Trophoblast cell (in vitro differentiated cells and primary cell): ENCODE measurements around the gene ME3.

Source experiments
- DNase-seq, 2 donors: peaks; one replicate each; pipeline ENCODE4 v3.0.0-alpha.2; 2016
- H2AFZ ChIP-seq: 2 replicates; pipeline ENCODE4 v1.6.1; 2013; ENCODE audit warnings: low read length, moderate library complexity, mild to moderate bottlenecking; ENCODE audit not compliant: insufficient read depth, poor library complexity
- H2AK5ac ChIP-seq: 2 replicates; pipeline ENCODE4 v1.6.1; 2013; ENCODE audit warnings: mild to moderate bottlenecking, low read length
- H2BK120ac ChIP-seq: 2 replicates; pipeline ENCODE4 v1.6.1; 2013; ENCODE audit warnings: low read length, mild to moderate bottlenecking, moderate library complexity; ENCODE audit not compliant: insufficient read depth, poor library complexity
- H2BK12ac ChIP-seq: 2 replicates; pipeline ENCODE4 v1.6.1; 2013; ENCODE audit warnings: mild to moderate bottlenecking, low read length, moderate library complexity
- H2BK5ac ChIP-seq: 2 replicates; pipeline ENCODE4 v1.6.1; 2013; ENCODE audit warnings: low read length, low read depth, moderate library complexity, mild to moderate bottlenecking; ENCODE audit not compliant: poor library complexity
- H3K14ac ChIP-seq: 2 replicates; pipeline ENCODE4 v1.6.1; 2013; ENCODE audit warnings: mild to moderate bottlenecking, low read length
- H3K18ac ChIP-seq: 2 replicates; pipeline ENCODE4 v1.6.1; 2013; ENCODE audit warnings: mild to moderate bottlenecking, low read length
- H3K23ac ChIP-seq: 2 replicates; pipeline ENCODE4 v1.6.1; 2013; ENCODE audit warnings: low read length
- H3K27ac ChIP-seq: 2 replicates; pipeline ENCODE4 v1.5.1; 2013; ENCODE audit warnings: low read depth, mild to moderate bottlenecking, inconsistent platforms, low read length, moderate library complexity
- H3K27me3 ChIP-seq: 2 replicates; pipeline ENCODE4 v1.6.1; 2013; ENCODE audit warnings: inconsistent platforms, mild to moderate bottlenecking, low read length, moderate library complexity; ENCODE audit not compliant: insufficient read depth
- H3K36me3 ChIP-seq, 2 experiments: 1 replicate in 1 of 2; 2 replicates in 1 of 2; pipeline ENCODE4 v1.6.1; 2013; ENCODE audit warnings: low read length in 2 of 2, mild to moderate bottlenecking in 2 of 2, moderate library complexity in 1 of 2; ENCODE audit not compliant: insufficient read depth in 2 of 2, control insufficient read depth in 1 of 2
- H3K4ac ChIP-seq: 2 replicates; pipeline ENCODE4 v1.6.1; 2013; ENCODE audit warnings: low read depth, mild to moderate bottlenecking, low read length, moderate library complexity
- H3K4me1 ChIP-seq, 2 experiments: 1 replicate in 1 of 2; 2 replicates in 1 of 2; pipeline ENCODE4 v1.6.1; 2013; ENCODE audit warnings: low read length in 2 of 2, mild to moderate bottlenecking in 2 of 2, moderate library complexity in 1 of 2; ENCODE audit not compliant: insufficient read depth in 2 of 2, control insufficient read depth in 1 of 2
- H3K4me2 ChIP-seq: 2 replicates; pipeline ENCODE4 v1.6.1; 2013; ENCODE audit warnings: inconsistent platforms, mild to moderate bottlenecking, low read length, moderate library complexity
- H3K4me3 ChIP-seq: 2 replicates; pipeline ENCODE4 v1.5.1; 2013; ENCODE audit warnings: mild to moderate bottlenecking, low read depth, low read length, inconsistent platforms
- H3K79me1 ChIP-seq: one replicate; pipeline ENCODE4 v1.6.1; 2013; ENCODE audit warnings: low read length
- H3K79me2 ChIP-seq: 2 replicates; pipeline ENCODE4 v1.6.1; 2013; ENCODE audit warnings: low read length, mild to moderate bottlenecking; ENCODE audit not compliant: control insufficient read depth, insufficient read depth, poor library complexity
- H3K9ac ChIP-seq: 2 replicates; pipeline ENCODE4 v1.6.1; 2013; ENCODE audit warnings: mild to moderate bottlenecking, low read length
- H3K9me3 ChIP-seq: 2 replicates; pipeline ENCODE4 v1.6.1; 2013; ENCODE audit warnings: low read depth, mild to moderate bottlenecking, control low read depth, inconsistent platforms, low read length; ENCODE audit not compliant: insufficient read depth
- H4K12ac ChIP-seq: 2 replicates; pipeline ENCODE4 v1.6.1; 2013; ENCODE audit warnings: low read depth, mild to moderate bottlenecking, low read length, moderate library complexity
- H4K8ac ChIP-seq: 2 replicates; pipeline ENCODE4 v1.6.1; 2013; ENCODE audit warnings: low read depth, mild to moderate bottlenecking, low read length, moderate library complexity
- H4K91ac ChIP-seq: one replicate; pipeline ENCODE4 v1.6.1; 2013; ENCODE audit warnings: low read depth, mild to moderate bottlenecking, low read length, moderate library complexity
- WGBS: extraction: QIAGEN DNeasy Blood & Tissue Kit; methylation state at CpG from one replicate; pipeline ENCODE4 v1.1.7; 2013; ENCODE audit warnings: missing lambda C conversion rate; ENCODE audit not compliant: insufficient read length, insufficient coverage; ENCODE audit errors: extremely low coverage; 5-methylcytosine and 5-hydroxymethylcytosine counted together

The ME3 gene

GRCh38 chr11:86644291-86644690 is 28.1 kb downstream of the ME3 start:
- no peak overlapping the region for H4K91ac ChIP-seq
- no peak overlapping the region for H3K4ac ChIP-seq
- no peaks in the 10 kb centered on the region for H3K79me1 ChIP-seq
- no peaks in the 10 kb centered on the region for H3K27me3 ChIP-seq
- H3K14ac ChIP-seq, result no peak overlapping the region
- no peak overlapping the region for H2BK120ac ChIP-seq
- WGBS, result no CpG with 5 or more reads among the region's 2 CpGs
- H2BK5ac ChIP-seq, result no peak overlapping the region
- no peak for DNase-seq
- H3K18ac ChIP-seq, result no peak overlapping the region
- no peak overlapping the region for H3K9ac ChIP-seq
- H3K4me3 ChIP-seq, result no peak overlapping the region
- no peak overlapping the region for H2BK12ac ChIP-seq
- H3K4me2 ChIP-seq, result no peak overlapping the region
- no peak overlapping the region for H2AK5ac ChIP-seq
- H3K4me1 ChIP-seq, result peaks cover 4% of the 10 kb centered on the region in 2 experiments
- H3K79me2 ChIP-seq, result no peaks in the 10 kb centered on the region
- H3K23ac ChIP-seq, result no peak overlapping the region
- H4K12ac ChIP-seq, result no peak overlapping the region
- H3K36me3 ChIP-seq, result no peaks in the 10 kb centered on the region
- no peaks in the 10 kb centered on the region for H3K9me3 ChIP-seq
- H2AFZ ChIP-seq, result no peak overlapping the region
- no peak overlapping the region for H3K27ac ChIP-seq
- H4K8ac ChIP-seq, result no peak overlapping the region

- no CpG with 5 or more reads among the region's 1 CpG for WGBS
- DNase-seq, result no peak
- H3K4me2 ChIP-seq, result no peak overlapping the region
- no peak overlapping the region for H2AFZ ChIP-seq
- H3K79me1 ChIP-seq, result no peaks in the 10 kb centered on the region
- H2BK12ac ChIP-seq, result no peak overlapping the region
- H3K9ac ChIP-seq, result no peak overlapping the region
- no peaks in the 10 kb centered on the region for H3K9me3 ChIP-seq
- no peaks in the 10 kb centered on the region for H3K36me3 ChIP-seq
- no peak overlapping the region for H3K18ac ChIP-seq
- no peak overlapping the region for H4K8ac ChIP-seq
- H3K4me3 ChIP-seq, result no peak overlapping the region
- no peak overlapping the region for H4K91ac ChIP-seq
- H4K12ac ChIP-seq, result no peak overlapping the region
- H3K23ac ChIP-seq, result no peak overlapping the region
- H2BK120ac ChIP-seq, result no peak overlapping the region
- H2BK5ac ChIP-seq, result no peak overlapping the region
- no peak overlapping the region for H3K27ac ChIP-seq
- H3K79me2 ChIP-seq, result no peaks in the 10 kb centered on the region
- no peak overlapping the region for H2AK5ac ChIP-seq
- H3K4me1 ChIP-seq, result peaks cover 4% of the 10 kb centered on the region in 2 experiments
- H3K14ac ChIP-seq, result no peak overlapping the region
- H3K4ac ChIP-seq, result no peak overlapping the region
- H3K27me3 ChIP-seq, result no peaks in the 10 kb centered on the region
Observed at GRCh38 chr11:86641537-86642261, 30.7 kb downstream of the ME3 start.

- Histone ChIP-seq H3K27me3 (no peaks in the 10 kb centered on the region), H3K4me1 (peaks cover 4 to 9% of the 10 kb centered on the region in 2 experiments)
- WGBS, result no CpG with 5 or more reads among the region's 1 CpG
Observed at GRCh38 chr11:86639137-86639536, 33.3 kb downstream of the ME3 start.

GRCh38 chr11:86638673-86639072 is 33.7 kb downstream of the ME3 start:
- H3K4me1 ChIP-seq, result peaks cover 2 to 9% of the 10 kb centered on the region in 2 experiments
- H3K27me3 ChIP-seq, result no peaks in the 10 kb centered on the region
- no peak overlapping the region for H3K9ac ChIP-seq
- no peaks in the 10 kb centered on the region for H3K36me3 ChIP-seq
- no peak overlapping the region for H2AK5ac ChIP-seq
- H4K91ac ChIP-seq, result no peak overlapping the region
- H3K4me2 ChIP-seq, result no peak overlapping the region
- no peaks in the 10 kb centered on the region for H3K79me1 ChIP-seq
- no peak overlapping the region for H3K23ac ChIP-seq
- no peak for DNase-seq
- no peak overlapping the region for H2BK12ac ChIP-seq
- no peak overlapping the region for H3K18ac ChIP-seq
- H3K27ac ChIP-seq, result no peak overlapping the region
- no CpG with 5 or more reads among the region's 1 CpG for WGBS
- H4K8ac ChIP-seq, result no peak overlapping the region
- H2BK120ac ChIP-seq, result no peak overlapping the region
- H3K4ac ChIP-seq, result no peak overlapping the region
- H3K4me3 ChIP-seq, result no peak overlapping the region
- H2BK5ac ChIP-seq, result no peak overlapping the region
- H2AFZ ChIP-seq, result no peak overlapping the region
- no peak overlapping the region for H4K12ac ChIP-seq
- H3K14ac ChIP-seq, result no peak overlapping the region
- H3K79me2 ChIP-seq, result no peaks in the 10 kb centered on the region
- H3K9me3 ChIP-seq, result no peaks in the 10 kb centered on the region

More at GRCh38 chr11:86639137-86639536, 33.3 kb downstream of the ME3 start:
- Histone ChIP-seq H2BK12ac (no peak overlapping the region), H3K4me3 (no peak overlapping the region), H4K12ac (no peak overlapping the region), H3K4me2 (no peak overlapping the region), H3K79me2 (no peaks in the 10 kb centered on the region), H2BK5ac (no peak overlapping the region), H3K27ac (no peak overlapping the region), H3K9ac (no peak overlapping the region), H3K9me3 (no peaks in the 10 kb centered on the region), H3K79me1 (no peaks in the 10 kb centered on the region), H4K91ac (no peak overlapping the region), H3K23ac (no peak overlapping the region), H2BK120ac (no peak overlapping the region), H3K14ac (no peak overlapping the region), H3K4ac (no peak overlapping the region), H2AK5ac (no peak overlapping the region), H2AFZ (no peak overlapping the region), H4K8ac (no peak overlapping the region), H3K18ac (no peak overlapping the region), H3K36me3 (no peaks in the 10 kb centered on the region)
- DNase-seq, result no peak
